Kidney capillary endothelial cell (primary cell): ENCODE measurements around the gene WHRN.

Experiments
- DNase-seq: peaks from one replicate; pipeline ENCODE4 v3.0.0-alpha.2; 2018; ENCODE audit warnings: low spot score

Gene WHRN

GRCh38 chr9:114471157-114471556, 34.1 kb downstream of the WHRN start:
- DNase-seq = no peak

GRCh38 chr9:114470581-114470980, 34.7 kb downstream of the WHRN start:
- DNase-seq = no peak

DNA sequence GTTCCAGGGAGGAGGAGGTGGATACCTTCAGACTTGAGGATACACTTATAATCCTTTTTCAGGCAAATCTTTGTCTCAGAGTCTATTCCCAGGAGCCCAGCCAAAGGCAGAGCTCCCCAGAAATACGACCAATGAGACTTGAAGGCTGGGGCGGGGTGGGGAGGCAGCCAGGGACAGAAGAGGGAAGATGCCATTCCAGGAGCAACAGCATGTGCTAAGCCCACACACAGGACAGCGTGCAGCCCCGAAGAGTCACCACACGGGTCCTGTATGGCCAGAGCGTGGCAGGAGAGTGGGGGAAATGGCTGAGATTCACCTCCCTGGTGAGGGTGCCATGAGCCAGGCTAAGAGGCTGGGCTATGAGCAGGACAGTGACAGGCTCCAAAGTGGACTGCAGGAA, 35.2 kb downstream of the WHRN start:
- no peak for DNase-seq

DNA sequence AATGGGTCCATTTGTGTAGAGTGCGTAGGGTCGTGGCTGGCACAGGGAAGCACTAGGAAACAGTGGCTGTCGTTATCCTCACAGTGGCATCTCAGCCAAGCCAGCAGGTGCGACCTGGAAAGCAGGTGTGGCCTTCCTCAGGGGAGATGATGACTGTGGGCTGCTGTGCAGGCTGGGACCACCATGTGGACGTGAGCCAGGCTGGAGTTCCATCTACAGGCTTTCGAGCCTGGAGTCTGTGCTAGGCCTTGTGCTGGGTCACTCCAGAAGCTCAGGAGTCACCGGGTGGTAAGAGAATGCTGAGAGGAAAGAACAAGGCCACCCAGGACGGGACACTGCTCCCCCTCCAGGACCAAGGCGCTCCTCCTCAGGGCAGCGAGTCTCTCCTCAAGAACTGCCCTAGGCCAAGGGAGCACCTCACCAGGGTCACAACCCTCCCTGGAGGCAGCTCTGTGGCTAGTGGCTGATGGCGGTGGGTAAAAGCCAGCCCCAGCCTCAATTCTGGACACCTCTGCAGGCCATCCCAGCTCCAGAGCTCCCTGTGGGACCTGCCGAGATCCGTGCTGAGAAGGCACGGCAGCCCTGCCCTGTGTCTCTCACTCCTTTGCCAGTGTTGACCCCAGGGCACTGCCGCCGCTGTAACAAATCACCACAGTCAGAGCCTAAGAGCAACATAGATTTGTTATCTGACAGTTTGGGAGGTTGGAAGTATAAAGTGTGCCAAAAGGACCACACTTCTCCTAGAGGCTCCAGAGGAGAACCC, 36.0 kb downstream of the WHRN start:
- no peak for DNase-seq

- DNase-seq = no peak
Observed at GRCh38 chr9:114467910-114468309, 37.4 kb downstream of the WHRN start.

- no peak for DNase-seq
Observed at GRCh38 chr9:114467226-114467750, 38.0 kb downstream of the WHRN start.

DNA sequence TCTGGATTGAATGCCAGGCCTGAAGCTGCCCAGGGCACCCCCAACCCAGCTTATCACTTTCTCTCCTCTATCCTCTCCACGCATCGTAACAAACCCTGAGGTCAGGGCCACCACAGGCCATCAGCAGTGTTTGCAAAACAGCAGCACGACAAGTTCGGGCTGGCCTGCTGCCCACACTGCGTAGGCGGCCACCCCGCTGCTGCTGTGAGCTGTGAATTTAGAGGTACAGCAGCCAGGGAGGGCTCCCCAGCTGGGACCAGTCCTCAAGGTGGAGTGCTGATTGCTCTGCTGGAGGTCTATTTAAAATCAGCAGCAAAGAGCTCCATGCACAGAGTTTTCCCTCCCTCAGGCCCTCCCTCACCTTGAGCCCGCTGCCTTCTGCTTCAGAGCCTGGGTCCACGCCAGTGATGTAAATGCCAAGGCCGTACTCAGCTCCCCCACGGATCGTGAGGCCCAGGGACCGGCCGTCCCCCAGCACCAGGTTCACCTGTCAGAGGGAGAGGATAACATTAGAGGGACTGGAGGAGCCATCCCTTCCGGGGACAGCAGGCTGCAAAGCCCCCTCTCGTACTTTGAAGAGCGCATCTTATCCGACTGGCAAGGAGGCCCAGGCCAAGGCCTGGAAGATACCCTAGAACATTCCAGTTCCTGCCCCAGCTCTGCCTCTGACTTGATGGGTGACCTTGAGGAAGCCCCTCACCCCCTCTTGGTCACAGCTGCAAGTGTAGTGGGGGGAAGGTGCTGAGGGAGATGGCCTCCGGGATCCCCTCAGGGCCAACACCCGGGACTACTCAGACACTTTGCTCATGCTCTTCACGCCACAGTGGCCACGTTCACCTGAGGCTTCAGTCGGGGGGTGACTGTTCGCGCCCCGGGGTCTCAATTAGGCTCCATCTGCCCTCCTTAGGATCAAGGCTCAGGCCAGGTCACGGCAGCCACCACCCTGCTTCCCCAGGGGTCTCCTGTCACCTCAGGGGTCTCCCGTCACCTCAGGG, 39.1 kb downstream of the WHRN start:
- DNase-seq = no peak

GRCh38 chr9:114465417-114465816, 39.9 kb downstream of the WHRN start:
- DNase-seq = no peak

DNA sequence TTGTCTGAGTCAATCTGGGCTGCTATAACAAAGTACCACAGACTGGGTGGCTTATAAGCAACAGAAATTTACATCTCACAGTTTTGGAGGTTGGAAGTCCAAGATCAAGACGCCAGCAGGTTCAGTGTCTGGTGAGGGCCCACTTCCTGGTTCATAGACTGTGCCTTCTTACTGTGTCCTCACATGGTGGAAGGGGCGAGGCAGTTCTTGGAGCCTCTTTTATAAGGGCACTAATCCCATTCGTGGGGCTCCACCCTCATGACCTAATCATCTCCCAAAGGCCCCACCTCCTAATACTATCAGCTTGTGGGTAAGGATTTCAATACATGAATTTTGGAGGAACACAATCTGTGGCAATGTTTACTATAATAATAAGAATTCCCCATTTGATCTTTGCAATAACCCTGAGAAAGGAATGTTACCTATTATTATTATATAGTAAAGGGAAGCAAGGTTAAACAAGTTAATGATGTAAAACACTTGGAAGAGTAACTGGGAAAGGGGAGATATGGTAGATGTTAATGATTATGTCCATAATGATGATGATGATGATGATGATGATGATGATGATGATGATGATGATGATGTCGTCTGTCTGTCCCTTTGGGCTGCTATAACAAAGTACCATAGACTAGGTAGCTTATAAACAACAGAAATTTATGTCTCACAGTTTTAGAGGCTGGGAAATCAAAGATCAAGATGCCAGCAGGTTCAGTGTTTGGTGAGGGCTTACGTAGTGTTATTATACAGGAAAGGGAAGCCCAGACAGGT, 40.8 kb downstream of the WHRN start:
- DNase-seq = no peak

GRCh38 chr9:114462791-114463190, 42.5 kb downstream of the WHRN start:
- no peak for DNase-seq

DNA sequence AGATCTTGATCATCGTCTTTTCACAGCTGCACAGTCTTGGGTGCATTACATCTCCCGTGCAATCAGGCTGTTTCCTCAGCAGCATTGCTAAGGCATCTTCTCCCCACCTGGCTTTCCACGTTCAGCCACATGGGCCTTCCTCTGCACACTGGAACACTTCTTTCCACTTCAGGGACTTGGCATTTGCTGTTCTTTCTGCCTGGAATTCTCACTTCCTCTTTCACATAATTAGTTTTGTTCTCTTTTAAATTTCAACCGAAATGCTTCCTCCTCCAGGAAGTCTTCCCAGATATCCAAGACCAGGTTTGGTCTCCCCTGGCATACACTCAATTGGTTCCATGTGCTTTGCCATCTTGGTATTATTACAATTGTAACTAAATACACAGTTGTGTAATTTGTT, 43.8 kb downstream of the WHRN start:
- no peak for DNase-seq

GRCh38 chr9:114460513-114461199, 44.6 kb downstream of the WHRN start:
- no peak for DNase-seq

GRCh38 chr9:114459464-114459863, 45.8 kb downstream of the WHRN start:
- no peak for DNase-seq

- DNase-seq = no peak
Observed at GRCh38 chr9:114456929-114457328, 48.3 kb downstream of the WHRN start.

- DNase-seq = no peak
Observed at GRCh38 chr9:114454652-114455051, 50.6 kb downstream of the WHRN start.

DNA sequence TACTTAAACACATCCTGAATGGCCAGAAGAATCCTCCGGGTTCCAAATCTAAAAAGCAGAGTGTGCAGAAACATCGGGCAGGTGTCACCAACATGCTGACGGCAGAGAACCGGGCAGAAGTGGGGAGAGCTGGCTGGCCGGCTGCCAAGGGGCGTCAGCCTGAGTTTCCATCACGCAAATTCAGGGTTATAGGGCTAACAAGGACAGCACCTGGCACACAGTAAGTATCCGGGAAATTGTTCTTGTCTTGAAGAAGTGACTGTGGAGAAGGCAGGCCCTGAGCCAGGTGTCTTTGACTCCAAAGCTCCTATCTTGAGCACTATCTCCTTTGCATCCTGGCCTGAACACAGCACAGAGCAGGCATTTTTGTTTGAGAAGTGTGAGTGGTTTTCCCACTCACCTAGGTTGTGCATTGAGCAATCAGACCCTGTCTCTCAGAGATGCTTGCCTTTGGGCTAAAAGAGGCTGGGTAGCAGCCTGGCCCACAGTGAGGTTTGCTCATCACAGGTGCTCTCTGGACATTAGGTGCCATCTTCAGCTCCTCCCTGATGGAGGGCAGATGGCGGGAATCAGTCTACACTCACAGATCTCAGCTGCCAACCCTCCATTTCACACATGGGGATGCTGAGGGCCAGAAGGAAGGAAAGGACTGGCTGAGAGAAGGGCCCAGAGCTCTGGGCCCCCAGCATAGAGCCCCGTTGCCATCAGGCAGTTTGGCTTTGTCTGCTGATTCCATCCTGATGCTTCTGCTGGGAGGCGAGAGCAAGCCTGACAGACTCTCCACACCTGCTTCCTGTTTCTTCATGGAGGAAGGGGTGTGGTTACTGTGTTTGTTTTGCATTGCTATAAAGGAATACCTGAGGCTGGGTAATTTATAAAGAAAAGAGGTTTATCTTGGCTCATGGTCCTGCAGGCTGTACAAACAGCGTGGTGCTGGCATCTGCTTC, 52.8 kb downstream of the WHRN start:
- no peak for DNase-seq

DNA sequence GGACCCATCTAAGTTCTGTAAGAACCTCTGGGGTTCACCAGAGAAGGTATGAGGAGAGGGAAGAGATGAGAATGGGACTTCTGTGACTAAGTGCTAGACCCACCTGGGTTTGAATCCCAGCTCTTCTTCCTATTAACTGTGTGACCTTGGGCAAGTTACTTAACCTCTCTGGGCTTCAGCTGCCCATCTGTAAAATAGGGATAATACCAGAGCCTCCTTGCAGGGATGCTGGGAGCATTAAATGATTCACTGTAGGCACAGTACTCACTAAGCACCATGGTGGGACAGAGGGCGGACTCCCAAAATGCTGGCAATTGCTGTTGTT, 53.6 kb downstream of the WHRN start:
- DNase-seq = no peak

DNA sequence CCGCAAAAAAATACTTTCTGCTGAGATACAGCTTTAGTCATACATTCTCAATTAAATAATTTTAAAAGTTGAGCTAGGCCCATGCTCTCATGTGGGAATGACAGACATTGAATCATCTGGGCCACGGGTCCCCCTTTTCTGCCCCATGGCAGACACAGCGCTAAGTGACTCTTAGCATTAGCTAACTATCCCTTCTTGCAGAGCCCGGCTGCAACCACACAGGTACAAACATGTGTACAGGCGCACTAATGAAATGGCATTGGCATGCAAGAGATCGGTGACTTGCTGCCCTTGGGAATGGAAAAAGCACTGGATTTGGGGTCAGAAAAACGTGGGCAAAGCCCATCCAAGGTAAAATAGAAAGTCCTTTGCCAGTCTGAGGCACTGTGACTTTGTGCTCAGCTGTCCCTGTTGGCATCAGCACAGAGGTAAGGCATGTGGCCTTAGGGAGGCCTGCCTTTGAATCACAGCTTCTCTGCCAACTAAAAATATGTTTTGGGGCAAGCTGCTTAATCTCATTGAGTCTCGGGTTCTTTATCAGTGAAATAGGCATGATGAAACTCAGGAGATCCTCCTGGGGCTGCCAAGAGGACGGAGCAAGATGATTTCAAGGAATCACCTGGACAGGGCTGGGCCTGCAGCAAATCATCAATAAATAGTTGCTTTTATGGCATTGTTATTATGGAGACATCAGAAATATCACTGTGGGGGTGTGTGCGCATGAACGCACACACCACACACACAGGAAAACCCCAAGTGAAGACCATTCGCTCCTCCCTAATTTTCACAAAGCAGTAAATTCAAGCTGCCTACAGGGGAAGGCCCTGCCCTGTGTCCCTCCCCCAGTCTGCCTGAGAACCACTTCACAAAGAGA, 54.2 kb downstream of the WHRN start:
- DNase-seq = no peak

- DNase-seq = no peak
Observed at GRCh38 chr9:114450181-114450580, 55.1 kb downstream of the WHRN start.

DNA sequence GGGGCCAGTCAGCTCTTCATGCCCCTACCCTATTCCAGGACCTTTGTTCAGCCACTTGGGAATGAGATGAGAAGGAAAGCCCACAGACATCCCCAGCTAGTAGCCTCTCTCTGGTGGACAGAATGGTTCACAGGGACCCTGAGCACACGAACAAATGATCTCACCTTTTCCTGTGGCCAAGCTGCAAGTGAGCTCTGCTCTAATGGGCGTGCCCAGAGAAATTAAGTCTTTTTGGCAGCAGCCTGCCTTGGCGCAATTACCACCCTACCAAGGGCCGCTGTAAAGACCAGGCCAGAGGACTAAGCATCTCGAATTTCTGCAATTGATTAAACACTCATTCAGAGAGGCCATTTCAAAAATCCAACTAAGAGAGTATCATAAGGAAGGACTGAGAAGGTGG, 56.0 kb downstream of the WHRN start:
- no peak for DNase-seq
